SK-N-SH treated with all-trans-retinoic acid at 6 μM for 48 hours (cell line): ENCODE data around the gene MTCL1.

ENCODE experiments used
- ATAC-seq: fragments of 200-7000 bp; cut with Tn5 transposase; 3 replicates; pipeline ENCODE4 v1.9.1; 2020; ENCODE audit warnings: mild to moderate bottlenecking, moderate library complexity
- ARNTL ChIP-seq: fragments of 450-650 bp; formaldehyde crosslinking; IDR thresholded peaks from 2 replicates; pipeline ENCODE4 v1.5.0; 2020; ENCODE audit warnings: low read depth, mild to moderate bottlenecking, moderate library complexity, borderline replicate concordance
- BACH2 ChIP-seq: fragments of 250-450 bp; sonication (Bioruptor Pico); IDR thresholded peaks from 2 replicates; pipeline ENCODE4 v1.9.0; 2021; ENCODE audit warnings: mild to moderate bottlenecking, borderline replicate concordance
- CREB5 ChIP-seq: fragments of 250-450 bp; sonication (Bioruptor Pico); IDR thresholded peaks from 2 replicates; pipeline ENCODE4 v1.5.1; 2020; ENCODE audit warnings: low read depth, mild to moderate bottlenecking, moderate library complexity
- CSDC2 ChIP-seq: fragments of 250-450 bp; sonication (Bioruptor Pico); IDR thresholded peaks from 2 replicates; pipeline ENCODE4 v1.5.0; 2020; ENCODE audit warnings: mild to moderate bottlenecking, moderate library complexity
- CSRNP3 ChIP-seq: fragments of 250-450 bp; sonication (Bioruptor Pico); IDR thresholded peaks from 2 replicates; pipeline ENCODE4 v1.5.1; 2021; ENCODE audit warnings: mild to moderate bottlenecking, moderate library complexity
- GLIS3 ChIP-seq: fragments of 250-450 bp; sonication (Bioruptor Pico); IDR thresholded peaks from 2 replicates; pipeline ENCODE4 v1.5.0; 2020; ENCODE audit warnings: mild to moderate bottlenecking, moderate library complexity
- ISL1 ChIP-seq: fragments of 250-450 bp; sonication (Bioruptor Pico); IDR thresholded peaks from 2 replicates; pipeline ENCODE4 v2.1.2; 2022; ENCODE audit warnings: mild to moderate bottlenecking, moderate library complexity
- PATZ1 ChIP-seq: fragments of 250-450 bp; sonication (Bioruptor Pico); IDR thresholded peaks from 2 replicates; pipeline ENCODE4 v1.8.0; 2020; ENCODE audit warnings: mild to moderate bottlenecking, moderate library complexity, borderline replicate concordance
- POU6F1 ChIP-seq: fragments of 250-450 bp; sonication (Bioruptor Pico); IDR thresholded peaks from 2 replicates; pipeline ENCODE4 v1.8.0; 2021; ENCODE audit warnings: low read depth, mild to moderate bottlenecking, moderate library complexity, borderline replicate concordance
- PPARA ChIP-seq: fragments of 250-450 bp; sonication (Bioruptor Pico); IDR thresholded peaks from 2 replicates; pipeline ENCODE4 v1.5.0; 2020; ENCODE audit warnings: mild to moderate bottlenecking, borderline replicate concordance
- RARB ChIP-seq: fragments of 250-450 bp; sonication (Bioruptor Pico); IDR thresholded peaks from 2 replicates; pipeline ENCODE4 v1.8.0; 2021; ENCODE audit warnings: mild to moderate bottlenecking, moderate library complexity
- TCF4 ChIP-seq: fragments of 250-450 bp; sonication (Bioruptor Pico); IDR thresholded peaks from 2 replicates; pipeline ENCODE4 v1.8.0; 2021; ENCODE audit warnings: mild to moderate bottlenecking, moderate library complexity, borderline replicate concordance
- TOX ChIP-seq: fragments of 250-450 bp; sonication (Bioruptor Pico); IDR thresholded peaks from 2 replicates; pipeline ENCODE4 v1.8.0; 2021; ENCODE audit warnings: mild to moderate bottlenecking, moderate library complexity, borderline replicate concordance
- ZFP30 ChIP-seq: fragments of 450-650 bp; formaldehyde crosslinking; IDR thresholded peaks from 2 replicates; pipeline ENCODE4 v1.5.0; 2022; ENCODE audit warnings: mild to moderate bottlenecking, moderate library complexity
- ZNF565 ChIP-seq: fragments of 450-650 bp; formaldehyde crosslinking; conservative IDR thresholded peaks from 2 replicates; pipeline ENCODE4 v1.5.0; 2020; ENCODE audit warnings: low read depth, mild to moderate bottlenecking, moderate library complexity
- ZNF70 ChIP-seq: fragments of 450-650 bp; formaldehyde crosslinking; IDR thresholded peaks from 2 replicates; pipeline ENCODE4 v1.5.0; 2020; ENCODE audit warnings: mild to moderate bottlenecking, moderate library complexity
- ZNF8 ChIP-seq: fragments of 450-650 bp; formaldehyde crosslinking; IDR thresholded peaks from 2 replicates; pipeline ENCODE4 v1.5.0; 2020; ENCODE audit warnings: mild to moderate bottlenecking, moderate library complexity

Gene MTCL1

GRCh38 chr18:8661754-8662559 is 43.4 kb upstream of the MTCL1 start:
- peak; percentile 60 for ATAC-seq

GRCh38 chr18:8662560-8663255 is 42.6 kb upstream of the MTCL1 start:
- ATAC-seq: no peak

More at GRCh38 chr18:8661754-8662559, 43.4 kb upstream of the MTCL1 start:
- TF ChIP-seq ARNTL (CRISPR knock-in tag): no peak
- no peak for TF ChIP-seq CSDC2
- no peak for TF ChIP-seq CREB5 (CRISPR knock-in tag)
- TF ChIP-seq TOX (CRISPR knock-in tag): no peak
- no peak for TF ChIP-seq BACH2
- TF ChIP-seq POU6F1 (CRISPR knock-in tag): no peak
- no peak for TF ChIP-seq ZFP30 (CRISPR knock-in tag)
- no peak for TF ChIP-seq ZNF565 (CRISPR knock-in tag)

More at GRCh38 chr18:8662560-8663255, 42.6 kb upstream of the MTCL1 start:
- TF ChIP-seq CSRNP3 (CRISPR knock-in tag) (no peak), ZNF565 (CRISPR knock-in tag) (no peak), TOX (CRISPR knock-in tag) (no peak), CREB5 (CRISPR knock-in tag) (no peak), TCF4 (CRISPR knock-in tag) (no peak), GLIS3 (CRISPR knock-in tag) (no peak), ZFP30 (CRISPR knock-in tag) (no peak), CSDC2 (no peak), ARNTL (CRISPR knock-in tag) (no peak), ZNF70 (CRISPR knock-in tag) (no peak), RARB (no peak), PPARA (CRISPR knock-in tag) (no peak), ISL1 (CRISPR knock-in tag) (no peak), ZNF8 (CRISPR knock-in tag) (no peak), PATZ1 (CRISPR knock-in tag) (no peak), POU6F1 (CRISPR knock-in tag) (no peak)
